ENCODE data around the gene NIT2.

GRCh38 chr3:100389025-100389424 lies 54.5 kb downstream of the NIT2 start:
- TF ChIP-seq EZH2 (IDR thresholded peaks at IDR 0.05; ENCODE audit: borderline replicate concordance, insufficient read depth, low read length, poor library complexity, severe bottlenecking) = no peak
- no peak for TF ChIP-seq CTCF (IDR thresholded peaks at IDR 0.05; ENCODE audit: poor library complexity, severe bottlenecking)
- no peak for TF ChIP-seq RAD21 (conservative IDR thresholded peaks at IDR 0.05)
- no peak for TF ChIP-seq REST (IDR thresholded peaks at IDR 0.05; ENCODE audit: borderline replicate concordance)
- no peak for TF ChIP-seq POLR2AphosphoS5 (IDR thresholded peaks at IDR 0.05)
- no peak for TF ChIP-seq EP300 (conservative IDR thresholded peaks at IDR 0.05; ENCODE audit: poor library complexity, severe bottlenecking)
- no peak for TF ChIP-seq SMC3 (conservative IDR thresholded peaks at IDR 0.05; ENCODE audit: poor library complexity)
- TF ChIP-seq TAF1 (IDR thresholded peaks at IDR 0.05; ENCODE audit: low read depth) = no peak
